ENCODE data around the gene TXK.
A peak's percentile ranks its signal among the peaks of the same experiment; 100 is the strongest.

TXK gene

GRCh38 chr4:48033825-48034413 is 100.1 kb downstream of the TXK start:
- DNase-seq (ENCODE audit: low read depth, low spot score), result peak; percentile 50
- H3K4me3 ChIP-seq (ENCODE audit: low read length), result no peak overlapping the region

- DNase-seq (ENCODE audit: low read depth, low spot score), result no peak
- H3K4me3 ChIP-seq (ENCODE audit: low read length), result no peak overlapping the region
These were observed 100.6 kb downstream of the TXK start for GRCh38 chr4:48033412-48033811.

DNA sequence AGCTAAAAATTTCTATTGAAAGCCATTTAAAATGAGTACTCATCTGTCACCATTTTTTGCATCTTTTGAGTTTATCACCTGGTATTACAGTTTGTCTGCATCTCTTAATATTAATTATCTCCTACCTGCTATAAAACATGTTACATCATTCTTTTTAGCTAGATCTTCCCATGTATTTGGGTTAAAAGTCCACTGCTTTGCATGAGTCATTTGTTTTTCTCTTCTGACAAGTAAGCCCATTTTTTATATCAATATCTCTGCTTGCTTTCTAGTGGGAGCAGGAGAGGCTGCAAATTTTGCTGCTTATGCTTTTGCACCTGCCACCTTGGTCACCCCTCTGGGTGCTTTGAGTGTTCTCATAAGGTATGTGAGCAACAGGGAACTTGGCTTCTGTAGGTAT is 101.3 kb downstream of the TXK start:
- no peak for DNase-seq (ENCODE audit: low read depth, low spot score)
- H3K4me3 ChIP-seq (ENCODE audit: low read length), result no peak overlapping the region

- no peak overlapping the region for H3K4me3 ChIP-seq (ENCODE audit: low read length)
- DNase-seq (ENCODE audit: low read depth, low spot score), result no peak
These were observed 102.1 kb downstream of the TXK start for GRCh38 chr4:48031802-48032525.

- DNase-seq (ENCODE audit: low read depth, low spot score), result no peak
- no peak overlapping the region for H3K4me3 ChIP-seq (ENCODE audit: low read length)
These were observed 103.6 kb downstream of the TXK start for GRCh38 chr4:48030470-48030869.

GRCh38 chr4:48028696-48029095 is 105.4 kb downstream of the TXK start:
- DNase-seq (ENCODE audit: low read depth, low spot score), result no peak
- no peak overlapping the region for H3K4me3 ChIP-seq (ENCODE audit: low read length)

DNA sequence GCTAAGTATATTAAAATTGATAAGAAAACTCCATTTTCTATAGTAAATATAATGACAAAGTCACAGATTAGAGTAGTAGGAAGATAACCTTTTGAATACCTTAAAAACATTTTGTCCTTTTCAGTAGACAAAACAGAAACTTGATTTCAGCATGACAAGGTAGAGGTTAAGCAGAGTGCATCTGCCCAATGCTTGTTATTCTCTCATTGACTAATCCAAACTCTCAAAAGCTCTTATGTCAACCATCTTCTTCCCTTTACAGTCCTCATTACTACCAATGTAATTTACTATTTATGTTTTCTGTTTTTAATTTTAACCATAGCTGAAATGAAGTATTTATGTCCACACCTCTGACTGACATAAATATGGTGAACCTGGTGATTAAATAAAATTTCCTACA is 106.4 kb downstream of the TXK start:
- H3K4me3 ChIP-seq (ENCODE audit: low read length), result no peak overlapping the region
- no peak for DNase-seq (ENCODE audit: low read depth, low spot score)

DNA sequence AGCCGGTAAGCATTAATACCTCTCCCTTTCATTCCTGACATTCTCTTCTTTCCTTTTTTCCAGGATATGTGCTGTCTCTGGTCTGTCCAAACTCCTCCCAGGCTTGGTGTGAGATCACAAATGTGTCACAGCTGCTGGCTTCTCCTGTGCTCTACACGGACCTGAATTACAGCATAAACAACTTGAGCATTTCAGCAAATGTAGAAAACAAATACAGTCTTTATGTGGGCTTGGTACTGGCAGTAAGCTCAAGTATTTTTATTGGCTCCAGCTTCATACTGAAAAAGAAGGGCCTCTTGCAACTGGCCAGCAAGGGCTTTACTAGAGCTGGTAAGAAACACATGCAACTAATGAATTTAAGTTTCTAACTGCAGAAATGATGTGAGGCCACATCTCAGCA is 109.0 kb downstream of the TXK start:
- no peak overlapping the region for H3K4me3 ChIP-seq (ENCODE audit: low read length)
- DNase-seq (ENCODE audit: low read depth, low spot score), result no peak

- H3K4me3 ChIP-seq (ENCODE audit: low read length), result no peak overlapping the region
- no peak for DNase-seq (ENCODE audit: low read depth, low spot score)
These were observed 109.5 kb downstream of the TXK start for GRCh38 chr4:48024522-48024921.

GRCh38 chr4:48022192-48022799 is 111.8 kb downstream of the TXK start:
- no peak overlapping the region for H3K4me3 ChIP-seq (ENCODE audit: low read length)
- no peak for DNase-seq (ENCODE audit: low read depth, low spot score)

DNA sequence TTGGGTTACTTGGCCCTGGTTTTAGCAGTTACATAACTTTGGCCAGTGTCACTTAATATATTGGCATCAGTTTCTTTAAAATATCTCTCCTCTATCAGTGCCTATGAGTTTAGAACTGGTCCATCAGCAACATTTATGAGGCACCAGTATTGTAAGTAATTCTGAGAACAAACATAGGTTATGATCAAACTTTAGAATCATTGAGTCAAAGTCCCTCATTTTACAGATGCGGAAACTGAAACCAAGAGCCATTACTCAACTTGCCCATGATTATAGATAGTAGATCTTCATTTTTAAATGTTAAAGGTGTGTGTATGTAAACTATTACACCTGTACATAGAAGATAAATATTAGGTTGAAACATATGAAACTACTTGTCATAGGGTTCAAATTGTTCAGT is 113.0 kb downstream of the TXK start:
- DNase-seq (ENCODE audit: low read depth, low spot score), result no peak
- H3K4me3 ChIP-seq (ENCODE audit: low read length), result no peak overlapping the region

DNA sequence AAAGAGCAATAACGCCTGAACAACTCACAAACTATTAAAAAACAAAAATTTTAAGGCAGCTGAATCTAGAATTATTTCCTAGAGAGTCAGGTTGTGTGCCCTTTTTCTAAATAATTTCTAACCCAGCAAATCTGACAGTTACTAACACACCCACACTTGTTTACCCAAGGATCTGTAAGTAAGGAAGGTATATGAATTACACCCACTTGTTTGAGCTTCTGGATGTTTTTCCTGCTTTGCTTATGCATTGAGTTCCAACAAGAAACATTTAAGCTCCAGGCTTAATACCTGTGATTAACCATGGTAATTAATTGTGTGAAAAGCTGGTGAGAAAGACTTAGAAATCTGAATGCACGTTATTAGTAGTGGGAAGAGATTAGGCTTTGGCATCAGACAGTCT is 115.9 kb downstream of the TXK start:
- no peak overlapping the region for H3K4me3 ChIP-seq (ENCODE audit: low read length)
- DNase-seq (ENCODE audit: low read depth, low spot score), result no peak

DNA sequence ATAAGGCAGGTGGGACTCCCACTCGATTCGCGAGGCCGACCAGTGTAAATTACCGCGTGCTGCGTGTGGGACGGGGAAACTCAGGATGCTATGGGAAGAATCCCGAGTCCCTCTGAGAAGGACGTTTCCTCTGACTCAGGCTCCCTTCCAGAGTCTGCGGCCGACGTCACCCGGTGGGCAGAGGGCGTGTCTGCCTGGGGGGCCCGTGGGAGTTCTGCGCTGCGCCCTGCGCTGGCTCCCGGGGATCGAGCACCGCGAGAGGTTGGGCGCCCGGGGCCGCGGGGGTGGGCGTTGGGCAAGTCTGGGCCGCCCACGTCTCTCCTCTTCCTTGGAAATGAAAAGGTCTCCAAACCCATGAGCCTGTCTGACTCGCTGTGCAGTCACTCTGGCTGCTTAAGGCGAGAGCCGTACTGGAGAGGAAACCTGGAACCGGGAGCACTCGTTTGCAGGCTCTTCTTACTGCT is 116.9 kb downstream of the TXK start:
- no peak for DNase-seq (ENCODE audit: low read depth, low spot score)
- peak overlapping the region; percentile 48 for H3K4me3 ChIP-seq (ENCODE audit: low read length)
